LNCAP (cell line): ENCODE measurements around the gene EPHA6.

Source experiments
- CTCF ChIP-seq: fragments of 450-650 bp; IDR thresholded peaks from 2 replicates; pipeline ENCODE4 v1.5.1; 2017; ENCODE audit warnings: mild to moderate bottlenecking

EPHA6 gene

GRCh38 chr3:96931119-96931862, 116.9 kb downstream of the EPHA6 start:
- TF ChIP-seq CTCF = no peak

GRCh38 chr3:96958856-96959255, 144.5 kb downstream of the EPHA6 start:
- no peak for TF ChIP-seq CTCF

GRCh38 chr3:96959474-96959873, 145.1 kb downstream of the EPHA6 start:
- no peak for TF ChIP-seq CTCF

- no peak for TF ChIP-seq CTCF
These were observed 145.7 kb downstream of the EPHA6 start for GRCh38 chr3:96959901-96960641.

- no peak for TF ChIP-seq CTCF
These were observed 146.4 kb downstream of the EPHA6 start for GRCh38 chr3:96960661-96961330.

GRCh38 chr3:96961576-96961975, 147.2 kb downstream of the EPHA6 start:
- no peak for TF ChIP-seq CTCF

GRCh38 chr3:96966181-96966929, 152.0 kb downstream of the EPHA6 start:
- TF ChIP-seq CTCF = no peak
